Peyer's patch (tissue), 4 donors: ENCODE data around the gene PTPN22. TPM values are rescaled to one million over a fixed set of nuclear protein-coding genes. Genes with fewer than 3 reads are reported as not detected.

Experiments
- DNase-seq, 3 donors: peaks; one replicate each; pipeline ENCODE4 v3.0.0-alpha.2; 2017 to 2019
- H3K27ac ChIP-seq, 4 donors: fragments of 200-600 bp; sonication (generic); one replicate each; pipeline ENCODE4 v1.5.1; 2016 to 2019
- H3K27me3 ChIP-seq, 2 donors: fragments of 200-600 bp; sonication (generic); one replicate each; pipeline ENCODE4 v1.5.1; 2019
- H3K36me3 ChIP-seq, 3 donors: fragments of 200-600 bp; sonication (generic); one replicate each; pipeline ENCODE4 v1.5.1; 2016 to 2019
- H3K4me1 ChIP-seq, 4 donors: fragments of 200-600 bp; sonication (generic); one replicate each; pipeline ENCODE4 v1.5.1; 2016 to 2019
- H3K4me3 ChIP-seq, 4 donors: fragments of 200-600 bp; sonication (generic); 1 replicate in 3 of 4; 2 replicates in 1 of 4; pipeline ENCODE4 v1.5.1; 2016 to 2019; ENCODE audit warnings: mild to moderate bottlenecking in 1 of 4
- H3K9me3 ChIP-seq, 4 donors: fragments of 200-600 bp; sonication (generic); one replicate each; pipeline ENCODE4 v1.5.1; 2016 to 2019; ENCODE audit warnings: mild to moderate bottlenecking in 1 of 4
- CTCF ChIP-seq, 6 experiments: fragments of 450-650 bp in 4 of 6; fragments of 200-600 bp in 2 of 6; sonication (generic) in 1 of 6; IDR thresholded peaks; one replicate each; pipeline ENCODE4 v1.5.1; 2017 to 2019; ENCODE audit warnings: antibody characterized with exemption in 6 of 6, mild to moderate bottlenecking in 3 of 6, moderate library complexity in 1 of 6
- POLR2A ChIP-seq, 2 donors: fragments of 450-650 bp; IDR thresholded peaks; one replicate each; pipeline ENCODE4 v1.5.1; 2017; ENCODE audit warnings: antibody characterized with exemption in 2 of 2, mild to moderate bottlenecking in 2 of 2, moderate library complexity in 2 of 2
- total RNA-seq, 4 donors: library from RNA; depleted of rRNA; stranded (reverse); fragments of >200 nt; gene quantifications; one replicate each; pipeline ENCODE4 v1.1.0, GENCODE V29; 2016

The PTPN22 gene
- total RNA-seq, 4 donors from 2014 or later, result 11.4 to 16.9 (median 13.2) TPM

- peak in 2 of 3 donors; percentile 40 to 59 for DNase-seq
- Histone ChIP-seq H3K27ac (peak overlapping the region; percentile 6 to 66 (median 26)), H3K36me3 (peaks cover 0 to 4% (median 0%) of the 10 kb centered on the region in 3 donors), H3K4me3 (no peak overlapping the region), H3K27me3 (no peaks in the 10 kb centered on the region), H3K4me1 (peaks cover 0 to 12% (median 0%) of the 10 kb centered on the region in 4 donors), H3K9me3 (no peaks in the 10 kb centered on the region)
- TF ChIP-seq POLR2A (IDR thresholded peaks at IDR 0.05), result no peak
- peak in 5 of 6 experiments; percentile 7 to 52 (median 29) for TF ChIP-seq CTCF (IDR thresholded peaks at IDR 0.05)
Observed at GRCh38 chr1:113874012-113874879, 2.7 kb upstream of the PTPN22 start.

GRCh38 chr1:113872219-113872935, 865 bp upstream of the PTPN22 start:
- Histone ChIP-seq H3K27ac (peak overlapping the region; percentile 57 to 80 (median 79)), H3K4me1 (peaks cover 0 to 12% (median 0%) of the 10 kb centered on the region in 4 donors), H3K9me3 (no peaks in the 10 kb centered on the region), H3K27me3 (no peaks in the 10 kb centered on the region), H3K36me3 (peaks cover 0 to 9% (median 0%) of the 10 kb centered on the region in 3 donors), H3K4me3 (no peak overlapping the region)
- no peak for DNase-seq
- no peak for TF ChIP-seq CTCF (IDR thresholded peaks at IDR 0.05)
- TF ChIP-seq POLR2A (IDR thresholded peaks at IDR 0.05), result no peak

GRCh38 chr1:113870778-113871177, 734 bp downstream of the PTPN22 start:
- Histone ChIP-seq H3K27ac (peak overlapping the region in 3 of 4 donors; percentile 57 to 80 (median 80)), H3K4me1 (peaks cover 0 to 3% (median 0%) of the 10 kb centered on the region in 4 donors), H3K4me3 (peak overlapping the region; percentile 9 to 41 (median 20)), H3K27me3 (no peaks in the 10 kb centered on the region), H3K36me3 (peaks cover 0 to 9% (median 0%) of the 10 kb centered on the region in 3 donors), H3K9me3 (no peaks in the 10 kb centered on the region)
- no peak for DNase-seq
- TF ChIP-seq CTCF (IDR thresholded peaks at IDR 0.05) (no peak), POLR2A (IDR thresholded peaks at IDR 0.05) (no peak)

- Histone ChIP-seq H3K4me1 (no peaks in the 10 kb centered on the region), H3K27ac (no peak overlapping the region), H3K36me3 (peaks cover 0 to 9% (median 0%) of the 10 kb centered on the region in 3 donors), H3K27me3 (no peaks in the 10 kb centered on the region), H3K9me3 (no peaks in the 10 kb centered on the region), H3K4me3 (no peak overlapping the region)
- TF ChIP-seq POLR2A (IDR thresholded peaks at IDR 0.05) (no peak), CTCF (IDR thresholded peaks at IDR 0.05) (no peak)
- no peak for DNase-seq
Observed at GRCh38 chr1:113868387-113869083, 3.0 kb downstream of the PTPN22 start.

GRCh38 chr1:113861641-113862040, 9.9 kb downstream of the PTPN22 start:
- H3K9me3 ChIP-seq, result no peaks in the 10 kb centered on the region
- DNase-seq, result no peak
- H3K27me3 ChIP-seq, result no peaks in the 10 kb centered on the region
- H3K4me1 ChIP-seq, result peaks cover 0 to 5% (median 0%) of the 10 kb centered on the region in 4 donors
- H3K4me3 ChIP-seq, result no peak overlapping the region
- peaks cover 0 to 15% (median 0%) of the 10 kb centered on the region in 3 donors for H3K36me3 ChIP-seq
- no peak for TF ChIP-seq POLR2A (IDR thresholded peaks at IDR 0.05)
- no peak for TF ChIP-seq CTCF (IDR thresholded peaks at IDR 0.05)
- H3K27ac ChIP-seq, result peak overlapping the region in 1 of 4 donors; percentile 69
